HepG2 (cell line): ENCODE data around the gene MLST8. TPM values are rescaled to one million over a fixed set of nuclear protein-coding genes. Genes with fewer than 3 reads are reported as not detected.
A peak's percentile ranks its signal among the peaks of the same experiment; 100 is the strongest.

Experiments
- CHCHD3 ChIP-seq: sonication (generic); formaldehyde crosslinking; IDR thresholded peaks from 2 replicates; pipeline ENCODE4 v1.8.0; 2022; ENCODE audit warnings: mild to moderate bottlenecking, missing genetic modification reagents, moderate library complexity
- HMG20B ChIP-seq: conservative IDR thresholded peaks from 2 replicates; pipeline ENCODE4 v1.6.1; 2016; ENCODE audit warnings: missing genetic modification reagents, missing compliant biosample characterization
- MZF1 ChIP-seq: sonication (generic); formaldehyde crosslinking; IDR thresholded peaks from 2 replicates; pipeline ENCODE4 v1.8.1; 2023; ENCODE audit warnings: mild to moderate bottlenecking, missing genetic modification reagents, borderline replicate concordance
- ZFP41 ChIP-seq: sonication (generic); formaldehyde crosslinking; IDR thresholded peaks from 2 replicates; pipeline ENCODE4 v1.4.0; 2020; ENCODE audit warnings: mild to moderate bottlenecking, missing genetic modification reagents, borderline replicate concordance
- ZNF547 ChIP-seq: sonication (generic); formaldehyde crosslinking; IDR thresholded peaks from 2 replicates; pipeline ENCODE4 v1.5.1; 2020; ENCODE audit warnings: mild to moderate bottlenecking, missing genetic modification reagents
- ZNF616 ChIP-seq: sonication (generic); formaldehyde crosslinking; IDR thresholded peaks from 2 replicates; pipeline ENCODE4 v1.5.0; 2020; ENCODE audit warnings: low read depth, mild to moderate bottlenecking, missing genetic modification reagents
- ZNF773 ChIP-seq: sonication (generic); formaldehyde crosslinking; IDR thresholded peaks from 2 replicates; pipeline ENCODE4 v1.4.0; 2020; ENCODE audit warnings: missing genetic modification reagents, borderline replicate concordance
- ZNF777 ChIP-seq: sonication (generic); formaldehyde crosslinking; IDR thresholded peaks from 2 replicates; pipeline ENCODE4 v1.4.0; 2020; ENCODE audit warnings: missing genetic modification reagents
- polyA plus RNA-seq, 8 experiments: library from polyadenylated mRNA; depleted of rRNA in 3 of 8; stranded (reverse) in 7 of 8; unstranded in 1 of 8; fragments of >200 nt; fragmentation: Illumina TruSeq in 4 of 8; extraction: Trizol in 4 of 8; gene quantifications; 2 replicates each; pipeline versions ENCODE4 v1.2.1 to v1.2.3, GENCODE V29; 2011 to 2016; ENCODE audit warnings: low read depth in 4 of 8, missing spikeins in 1 of 8, mixed read lengths in 1 of 8; ENCODE audit not compliant: insufficient read depth in 1 of 8
- total RNA-seq, 5 experiments: library from RNA; depleted of rRNA; stranded (reverse); fragments of >200 nt; fragmentation: Illumina TruSeq; extraction: Trizol; gene quantifications; 2 replicates each; pipeline ENCODE4 v1.2.3, GENCODE V29; 2016; ENCODE audit warnings: low read depth in 1 of 5
- TF ChIP-seq, protein P1 (sequence below): sonication (generic); formaldehyde crosslinking; IDR thresholded peaks from 2 replicates; pipeline ENCODE4 v1.5.0; 2020; ENCODE audit warnings: missing genetic modification reagents
- TF ChIP-seq, protein P2 (sequence below): sonication (generic); formaldehyde crosslinking; IDR thresholded peaks from 2 replicates; pipeline ENCODE4 v1.4.0; 2020; ENCODE audit warnings: missing genetic modification reagents
- TF ChIP-seq, protein P3 (sequence below): sonication (generic); formaldehyde crosslinking; IDR thresholded peaks from 2 replicates; pipeline ENCODE4 v1.9.0; 2021; ENCODE audit warnings: missing genetic modification reagents, borderline replicate concordance
- TF ChIP-seq, protein P4 (sequence below): sonication (generic); formaldehyde crosslinking; IDR thresholded peaks from 2 replicates; pipeline ENCODE4 v1.8.0; 2022; ENCODE audit warnings: missing genetic modification reagents, mild to moderate bottlenecking, borderline replicate concordance
- TF ChIP-seq, protein P5 (sequence below): sonication (generic); formaldehyde crosslinking; IDR thresholded peaks from 2 replicates; pipeline ENCODE4 v1.5.1; 2020; ENCODE audit warnings: missing genetic modification reagents, mild to moderate bottlenecking, borderline replicate concordance

The MLST8 gene
- total and polyA plus RNA-seq, 2 of the 13 experiments (the other 11 are each of a cell fraction or from before 2014, with no cell fraction given): 30.8 to 72.7 TPM

DNA sequence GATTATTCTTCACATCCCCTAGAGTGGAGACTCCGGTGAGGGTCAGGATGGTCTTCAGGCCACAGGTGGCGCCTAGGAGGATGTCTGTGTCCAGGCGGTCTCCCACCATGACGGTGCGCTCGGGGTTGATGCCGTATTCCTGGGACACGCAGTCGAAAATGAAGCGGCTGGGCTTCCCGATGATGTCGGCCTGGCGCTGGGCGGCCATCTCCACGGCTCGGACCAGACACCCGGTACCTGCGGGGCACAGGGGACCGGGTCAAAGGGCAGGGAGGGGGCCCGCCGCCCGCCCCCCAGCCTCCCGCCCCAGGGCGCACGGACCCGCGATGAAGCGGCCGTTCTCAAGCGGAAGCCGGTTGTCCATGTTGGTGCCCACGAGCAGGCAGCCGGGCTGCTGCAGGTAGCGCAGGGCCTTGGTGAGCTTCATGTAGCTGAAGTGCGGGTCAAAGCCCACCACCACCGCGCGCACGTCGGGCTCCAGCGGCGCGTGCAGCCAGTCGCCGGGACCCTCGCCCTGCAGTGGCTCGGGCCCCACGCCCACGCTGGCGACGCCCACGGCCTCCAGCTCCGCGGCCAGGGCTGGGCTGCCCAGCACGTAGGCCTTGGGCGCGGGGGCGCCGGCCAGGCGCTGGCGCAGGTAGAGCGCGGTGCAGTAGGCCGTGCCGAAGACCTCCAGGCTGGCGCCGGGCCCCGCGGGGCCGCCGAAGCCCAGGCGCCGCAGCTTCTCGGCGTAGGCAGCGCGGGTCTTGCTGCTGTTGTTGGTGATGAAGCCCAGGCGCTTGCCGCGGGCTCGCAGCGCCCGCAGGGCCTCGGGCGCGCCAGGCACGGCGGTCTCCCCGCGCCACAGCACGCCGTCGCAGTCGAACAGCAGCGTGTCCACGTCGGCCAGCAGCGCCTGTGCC lies 8.8 kb downstream of the MLST8 start (continued):
- TF ChIP-seq, protein P1, sequence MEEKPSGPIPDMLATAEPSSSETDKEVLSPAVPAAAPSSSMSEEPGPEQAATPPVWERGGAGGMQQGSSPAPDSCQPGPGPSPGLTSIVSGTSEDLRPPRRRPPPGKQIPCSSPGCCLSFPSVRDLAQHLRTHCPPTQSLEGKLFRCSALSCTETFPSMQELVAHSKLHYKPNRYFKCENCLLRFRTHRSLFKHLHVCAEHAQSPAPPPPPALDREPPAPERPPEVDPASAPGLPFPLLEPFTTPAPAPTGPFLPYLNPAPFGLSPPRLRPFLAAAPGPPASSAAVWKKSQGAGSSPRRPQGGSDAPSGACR (CRISPR knock-in tag): no peak
- TF ChIP-seq CHCHD3 (CRISPR knock-in tag): peak; percentile 56; the same call in 1 of the 2 replicates
- TF ChIP-seq ZNF616 (CRISPR knock-in tag): 0 out of 2 replicates have a peak, but pooled peaks have one; percentile 5
- TF ChIP-seq, protein P2, sequence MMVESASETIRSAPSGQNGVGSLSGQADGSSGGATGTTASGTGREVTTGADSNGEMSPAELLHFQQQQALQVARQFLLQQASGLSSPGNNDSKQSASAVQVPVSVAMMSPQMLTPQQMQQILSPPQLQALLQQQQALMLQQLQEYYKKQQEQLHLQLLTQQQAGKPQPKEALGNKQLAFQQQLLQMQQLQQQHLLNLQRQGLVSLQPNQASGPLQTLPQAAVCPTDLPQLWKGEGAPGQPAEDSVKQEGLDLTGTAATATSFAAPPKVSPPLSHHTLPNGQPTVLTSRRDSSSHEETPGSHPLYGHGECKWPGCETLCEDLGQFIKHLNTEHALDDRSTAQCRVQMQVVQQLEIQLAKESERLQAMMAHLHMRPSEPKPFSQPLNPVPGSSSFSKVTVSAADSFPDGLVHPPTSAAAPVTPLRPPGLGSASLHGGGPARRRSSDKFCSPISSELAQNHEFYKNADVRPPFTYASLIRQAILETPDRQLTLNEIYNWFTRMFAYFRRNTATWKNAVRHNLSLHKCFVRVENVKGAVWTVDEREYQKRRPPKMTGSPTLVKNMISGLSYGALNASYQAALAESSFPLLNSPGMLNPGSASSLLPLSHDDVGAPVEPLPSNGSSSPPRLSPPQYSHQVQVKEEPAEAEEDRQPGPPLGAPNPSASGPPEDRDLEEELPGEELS (CRISPR knock-in tag): no peak
- TF ChIP-seq ZFP41 (CRISPR knock-in tag): no peak
- no peak; the same call in 1 of the 2 replicates for TF ChIP-seq ZNF773 (CRISPR knock-in tag)
- TF ChIP-seq ZNF547 (CRISPR knock-in tag): no peak
- TF ChIP-seq, protein P3, sequence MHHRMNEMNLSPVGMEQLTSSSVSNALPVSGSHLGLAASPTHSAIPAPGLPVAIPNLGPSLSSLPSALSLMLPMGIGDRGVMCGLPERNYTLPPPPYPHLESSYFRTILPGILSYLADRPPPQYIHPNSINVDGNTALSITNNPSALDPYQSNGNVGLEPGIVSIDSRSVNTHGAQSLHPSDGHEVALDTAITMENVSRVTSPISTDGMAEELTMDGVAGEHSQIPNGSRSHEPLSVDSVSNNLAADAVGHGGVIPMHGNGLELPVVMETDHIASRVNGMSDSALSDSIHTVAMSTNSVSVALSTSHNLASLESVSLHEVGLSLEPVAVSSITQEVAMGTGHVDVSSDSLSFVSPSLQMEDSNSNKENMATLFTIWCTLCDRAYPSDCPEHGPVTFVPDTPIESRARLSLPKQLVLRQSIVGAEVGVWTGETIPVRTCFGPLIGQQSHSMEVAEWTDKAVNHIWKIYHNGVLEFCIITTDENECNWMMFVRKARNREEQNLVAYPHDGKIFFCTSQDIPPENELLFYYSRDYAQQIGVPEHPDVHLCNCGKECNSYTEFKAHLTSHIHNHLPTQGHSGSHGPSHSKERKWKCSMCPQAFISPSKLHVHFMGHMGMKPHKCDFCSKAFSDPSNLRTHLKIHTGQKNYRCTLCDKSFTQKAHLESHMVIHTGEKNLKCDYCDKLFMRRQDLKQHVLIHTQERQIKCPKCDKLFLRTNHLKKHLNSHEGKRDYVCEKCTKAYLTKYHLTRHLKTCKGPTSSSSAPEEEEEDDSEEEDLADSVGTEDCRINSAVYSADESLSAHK (CRISPR knock-in tag): no peak
- TF ChIP-seq, protein P4, sequence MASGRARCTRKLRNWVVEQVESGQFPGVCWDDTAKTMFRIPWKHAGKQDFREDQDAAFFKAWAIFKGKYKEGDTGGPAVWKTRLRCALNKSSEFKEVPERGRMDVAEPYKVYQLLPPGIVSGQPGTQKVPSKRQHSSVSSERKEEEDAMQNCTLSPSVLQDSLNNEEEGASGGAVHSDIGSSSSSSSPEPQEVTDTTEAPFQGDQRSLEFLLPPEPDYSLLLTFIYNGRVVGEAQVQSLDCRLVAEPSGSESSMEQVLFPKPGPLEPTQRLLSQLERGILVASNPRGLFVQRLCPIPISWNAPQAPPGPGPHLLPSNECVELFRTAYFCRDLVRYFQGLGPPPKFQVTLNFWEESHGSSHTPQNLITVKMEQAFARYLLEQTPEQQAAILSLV (CRISPR knock-in tag): 0 out of 2 replicates have a peak, but pooled peaks have one; percentile 4
- no peak for TF ChIP-seq MZF1 (CRISPR knock-in tag)
- TF ChIP-seq, protein P5, sequence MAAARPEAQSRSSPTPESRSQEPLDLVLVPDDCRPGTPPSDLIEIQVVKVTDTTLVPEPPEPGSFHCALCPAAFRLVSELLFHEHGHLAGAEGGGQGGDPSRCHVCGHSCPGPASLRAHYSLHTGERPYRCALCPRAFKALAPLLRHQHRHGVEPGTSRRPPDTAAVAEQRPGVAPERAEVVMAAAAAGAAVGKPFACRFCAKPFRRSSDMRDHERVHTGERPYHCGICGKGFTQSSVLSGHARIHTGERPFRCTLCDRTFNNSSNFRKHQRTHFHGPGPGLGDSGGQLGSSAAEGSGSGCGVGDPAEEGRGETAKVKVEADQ (CRISPR knock-in tag): peak; percentile 78; the same call in 1 of the 2 replicates
- no peak for TF ChIP-seq HMG20B (CRISPR knock-in tag)
- peak; percentile 29; the same call in 1 of the 2 replicates for TF ChIP-seq ZNF777 (CRISPR knock-in tag)
